HEK293T (cell line): ENCODE data around the gene FBLIM1.
A peak's percentile ranks its signal among the peaks of the same experiment; 100 is the strongest.
"Not testable (repeated sequence)": the region's sequence is repeated elsewhere in the genome, so short reads cannot be mapped to it uniquely, and the experiment has no call there.

Experiments used
- CTCF ChIA-PET: fragments of 350-600 bp; formaldehyde crosslinking; extraction: SDS; loops from one replicate; lab custom pipeline; 2021; ENCODE audit warnings: antibody characterized with exemption, inconsistent platforms; lab: Yijun Ruan, JAX
- POLR2A ChIA-PET: fragments of 350-600 bp; formaldehyde crosslinking; extraction: SDS; loops from one replicate; lab custom pipeline; 2020; ENCODE audit warnings: antibody characterized with exemption, inconsistent platforms; lab: Yijun Ruan, JAX
- DNase-seq: peaks from one replicate; pipeline ENCODE4 v3.0.0; 2012; ENCODE audit warnings: mixed read lengths; ENCODE audit errors: extremely low spot score
- ARNT ChIP-seq: fragments of 450-650 bp; IDR thresholded peaks from 2 replicates; pipeline ENCODE4 v1.6.1; 2017; ENCODE audit warnings: mild to moderate bottlenecking
- BHLHE40 ChIP-seq: fragments of 450-650 bp; IDR thresholded peaks from 2 replicates; pipeline ENCODE4 v1.6.1; 2016; ENCODE audit warnings: mild to moderate bottlenecking, moderate library complexity, borderline replicate concordance
- CTBP1 ChIP-seq: fragments of 450-650 bp; IDR thresholded peaks from 2 replicates; pipeline ENCODE4 v1.6.1; 2016; ENCODE audit warnings: borderline replicate concordance
- ELF4 ChIP-seq: fragments of 450-650 bp; IDR thresholded peaks from 2 replicates; pipeline ENCODE4 v1.6.1; 2017; ENCODE audit warnings: antibody characterized with exemption
- FOXA1 ChIP-seq: fragments of 450-650 bp; IDR thresholded peaks from 2 replicates; pipeline ENCODE4 v1.6.1; 2016; ENCODE audit warnings: mild to moderate bottlenecking
- FOXK2 ChIP-seq: fragments of 450-650 bp; IDR thresholded peaks from 2 replicates; pipeline ENCODE4 v1.6.1; 2016; ENCODE audit warnings: mild to moderate bottlenecking
- FOXM1 ChIP-seq: fragments of 450-650 bp; IDR thresholded peaks from 2 replicates; pipeline ENCODE4 v1.6.1; 2017; ENCODE audit warnings: mild to moderate bottlenecking, borderline replicate concordance
- HDGF ChIP-seq: fragments of 450-650 bp; IDR thresholded peaks from 2 replicates; pipeline ENCODE4 v1.6.1; 2017; ENCODE audit warnings: antibody characterized with exemption, borderline replicate concordance
- L3MBTL2 ChIP-seq: fragments of 450-650 bp; conservative IDR thresholded peaks from 2 replicates; pipeline ENCODE4 v1.6.1; 2016; ENCODE audit warnings: mild to moderate bottlenecking
- LEF1 ChIP-seq: fragments of 450-650 bp; IDR thresholded peaks from 2 replicates; pipeline ENCODE4 v1.6.1; 2017; ENCODE audit warnings: mild to moderate bottlenecking, borderline replicate concordance
- NFRKB ChIP-seq: fragments of 450-650 bp; IDR thresholded peaks from 2 replicates; pipeline ENCODE4 v1.6.1; 2016; ENCODE audit warnings: mild to moderate bottlenecking, moderate library complexity
- PKNOX1 ChIP-seq: fragments of 450-650 bp; IDR thresholded peaks from 2 replicates; pipeline ENCODE4 v1.6.1; 2016
- SP1 ChIP-seq: fragments of 450-650 bp; IDR thresholded peaks from 2 replicates; pipeline ENCODE4 v1.6.1; 2017
- SUZ12 ChIP-seq: fragments of 450-650 bp; IDR thresholded peaks from 2 replicates; pipeline ENCODE4 v1.6.1; 2016; ENCODE audit warnings: mild to moderate bottlenecking
- TARDBP ChIP-seq: fragments of 450-650 bp; IDR thresholded peaks from 2 replicates; pipeline ENCODE4 v1.6.1; 2016
- ZNF384 ChIP-seq: fragments of 450-650 bp; IDR thresholded peaks from 2 replicates; pipeline ENCODE4 v1.6.1; 2016

The FBLIM1 gene

GRCh38 chr1:15799928-15800835 is 41.6 kb downstream of the FBLIM1 start:
- CTCF ChIA-PET: interaction anchor here (1.7 kb wide), 1 partner anchor 15 kb away, joined by 7 read pairs; no protein-coding TSS in a partner anchor
- POLR2A ChIA-PET: interaction anchor here (1.0 to 3.1 kb wide), 3 partner anchors 32 to 47 kb away, joined by 3 to 19 read pairs (median 4); partner anchors contain the start of gene SPEN
- peak; percentile 37 for DNase-seq
- TF ChIP-seq L3MBTL2 (no peak), ZNF384 (no peak), BHLHE40 (no peak)

GRCh38 chr1:15802234-15802965 is 43.8 kb downstream of the FBLIM1 start:
- DNase-seq: no peak
- CTCF ChIA-PET: interaction anchor here (1.0 kb wide), 2 partner anchors 12 to 206 kb away, joined by 3 read pairs; no protein-coding TSS in a partner anchor
- POLR2A ChIA-PET: interaction anchor here (1.8 to 3.1 kb wide), 2 partner anchors 31 to 47 kb away, joined by 7 to 19 read pairs; no protein-coding TSS in a partner anchor
- TF ChIP-seq SUZ12 (no peak), TARDBP (no peak), ELF4 (no peak), CTBP1 (no peak), FOXK2 (no peak), ARNT (no peak), FOXM1 (no peak), SP1 (no peak), L3MBTL2 (no peak), HDGF (no peak), LEF1 (no peak), NFRKB (no peak), BHLHE40 (no peak), PKNOX1 (no peak), FOXA1 (no peak), ZNF384 (no peak)

- TF ChIP-seq BHLHE40 (no peak), SUZ12 (no peak), CTBP1 (no peak), SP1 (no peak), FOXA1 (no peak), ELF4 (no peak), NFRKB (no peak), TARDBP (no peak), L3MBTL2 (no peak), ARNT (no peak), PKNOX1 (no peak), FOXK2 (no peak)
- DNase-seq: peak; percentile 39
- POLR2A ChIA-PET: interaction anchor here (1.5 to 1.8 kb wide), 2 partner anchors 30 to 46 kb away, joined by 7 to 8 read pairs; no protein-coding TSS in a partner anchor
- CTCF ChIA-PET: interaction anchor here (0.6 to 1.3 kb wide), 7 partner anchors 9 to 205 kb away, joined by 3 to 5 read pairs (median 3); no protein-coding TSS in a partner anchor
Measured at GRCh38 chr1:15803380-15803779, 44.8 kb downstream of the FBLIM1 start.

DNA sequence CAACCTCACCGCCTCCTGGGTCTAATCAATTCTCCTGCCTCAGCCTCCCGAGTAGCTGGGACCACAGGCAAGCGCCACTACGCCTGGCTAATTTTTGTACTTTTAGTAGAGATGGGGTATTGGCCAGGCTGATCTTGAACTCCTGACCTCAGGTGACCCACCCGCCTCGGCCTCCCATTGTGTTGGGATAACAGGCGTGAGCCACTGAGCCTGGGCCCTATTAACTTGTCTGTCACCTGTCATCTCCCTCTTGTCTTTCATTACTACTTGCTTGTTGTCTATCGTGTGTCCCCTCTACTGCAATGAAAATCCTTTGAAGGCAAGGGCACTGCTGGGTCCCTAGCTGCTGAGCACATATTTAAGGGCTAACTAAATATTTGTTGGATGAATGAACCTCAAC is 45.5 kb downstream of the FBLIM1 start:
- CTCF ChIA-PET: interaction anchor here (0.6 to 1.3 kb wide), 6 partner anchors 10 to 184 kb away, joined by 3 to 5 read pairs (median 3); no protein-coding TSS in a partner anchor
- TF ChIP-seq ELF4 (no peak), PKNOX1 (peak; percentile 44; the same call in 1 of the 2 replicates)
- no peak for DNase-seq
- POLR2A ChIA-PET: interaction anchor here (1.5 to 1.8 kb wide), 3 partner anchors 30 to 45 kb away, joined by 4 to 8 read pairs (median 7); no protein-coding TSS in a partner anchor

- TF ChIP-seq FOXA1 (no peak), LEF1 (no peak), ELF4 (no peak), BHLHE40 (no peak), SP1 (no peak), FOXK2 (no peak), HDGF (no peak), CTBP1 (no peak), TARDBP (no peak), L3MBTL2 (no peak), ZNF384 (no peak), FOXM1 (no peak), SUZ12 (no peak), NFRKB (no peak), ARNT (no peak), PKNOX1 (no peak)
- ChIA-PET POLR2A (interaction anchor here (1.2 to 1.5 kb wide), 2 partner anchors 26 to 41 kb away, joined by 3 to 4 read pairs; partner anchors contain the start of gene SPEN), CTCF (interaction anchor here (0.6 kb wide), 2 partner anchors 27 to 80 kb away, joined by 3 read pairs; no protein-coding TSS in a partner anchor)
- no peak for DNase-seq
Measured at GRCh38 chr1:15807121-15807520, 48.5 kb downstream of the FBLIM1 start.

DNA sequence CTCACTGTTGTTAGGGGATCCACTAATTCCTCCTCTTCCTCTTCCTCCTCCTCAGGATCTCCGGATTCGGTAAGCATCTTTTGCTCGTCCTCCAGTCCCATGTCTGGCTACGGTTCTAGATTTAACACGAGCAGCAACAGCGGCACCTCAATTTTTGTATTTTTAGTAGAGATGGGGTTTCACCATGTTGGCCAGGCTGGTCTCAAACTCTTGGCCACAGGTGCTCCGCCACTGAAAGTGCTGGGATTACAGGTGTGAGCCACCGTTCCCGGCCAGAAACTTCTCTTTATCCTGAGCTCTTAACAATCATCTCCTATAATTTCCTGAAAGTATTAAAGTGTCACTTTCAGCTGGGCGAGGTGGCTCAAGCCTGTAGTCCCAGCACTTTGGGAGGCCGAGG is 49.0 kb downstream of the FBLIM1 start, which contains the start of gene UQCRHL:
TSS of gene UQCRHL (minus strand) at position 101 of the 400 bp plus-strand sequence. CDS start at position 101, 0 bp downstream.
- POLR2A ChIA-PET: interaction anchor here (1.2 to 1.5 kb wide), 2 partner anchors 25 to 41 kb away, joined by 3 to 4 read pairs; partner anchors contain the start of gene SPEN
- DNase-seq: not testable (repeated sequence)
- CTCF ChIA-PET: interaction anchor here (0.6 kb wide), 2 partner anchors 27 to 80 kb away, joined by 3 read pairs; no protein-coding TSS in a partner anchor
